Tongue (tissue), 2 donors: Measurements from ENCODE around the gene PIH1D1. TPM values are rescaled to one million over a fixed set of nuclear protein-coding genes. Genes with fewer than 3 reads are reported as not detected.
A peak's percentile ranks its signal among the peaks of the same experiment; 100 is the strongest.

Experiments
- small RNA-seq: library from RNA; depleted of rRNA; stranded (forward); fragments of <200 nt; gene quantifications from one replicate; pipeline ENCODE3, GENCODE V24; 2014; ENCODE audit warnings: low replicate concordance
- total RNA-seq: library from RNA; depleted of rRNA; stranded (reverse); fragments of >200 nt; gene quantifications from one replicate; pipeline ENCODE4 v1.2.3, GENCODE V29; 2014

The PIH1D1 gene
- total RNA-seq, 1 donor from 2014 or later = 58.3 TPM

Small RNAs within 50 kb of the gene (small RNA-seq; reads per million reads assigned to genes)
- 44.7 reads per million, percentile 96 among the genes with 10 or more reads in this experiment for gene MIR150
- not detected for gene SNORD32A
- gene SNORD33 = not detected
- not detected for gene SNORD34
- not detected for gene SNORD35A
- not detected for gene SNORD35B

Other genes starting within 250 kb of the PIH1D1 start
- gene SLC6A16, start 126.6 kb downstream of the PIH1D1 start, total RNA-seq = 0.51 TPM
- 2.3 TPM for gene CD37, start 116.4 kb downstream of the PIH1D1 start, total RNA-seq
- 30.9 TPM for gene TEAD2, start 89.4 kb downstream of the PIH1D1 start, total RNA-seq
- not detected for gene DKKL1, start 87.9 kb downstream of the PIH1D1 start, total RNA-seq
- not detected for gene KASH5, start 63.6 kb downstream of the PIH1D1 start, total RNA-seq
- gene PTH2, start 28.4 kb downstream of the PIH1D1 start, total RNA-seq = not detected
- gene GFY, start 26.4 kb downstream of the PIH1D1 start, total RNA-seq = not detected
- gene SLC17A7, start 10.3 kb downstream of the PIH1D1 start, total RNA-seq = 1.4 TPM
- gene ALDH16A1, start 1.4 kb upstream of the PIH1D1 start, total RNA-seq = 34.6 TPM
- gene FLT3LG, start 22.4 kb upstream of the PIH1D1 start, total RNA-seq = 2.5 TPM
- gene RPL13A, start 35.8 kb upstream of the PIH1D1 start, total RNA-seq = 1,944 TPM
- 5,071 TPM for gene RPS11, start 44.6 kb upstream of the PIH1D1 start, total RNA-seq
- 122 TPM for gene FCGRT, start 60.8 kb upstream of the PIH1D1 start, total RNA-seq
- 41.4 TPM for gene RCN3, start 76.2 kb upstream of the PIH1D1 start, total RNA-seq
- 47.6 TPM for gene NOSIP, start 128.7 kb upstream of the PIH1D1 start, total RNA-seq
- gene PRRG2, start 129.5 kb upstream of the PIH1D1 start, total RNA-seq = 3.4 TPM
- gene PRR12, start 139.4 kb upstream of the PIH1D1 start, total RNA-seq = 9.4 TPM
- 15.5 TPM for gene RRAS, start 188.3 kb upstream of the PIH1D1 start, total RNA-seq
- 19.5 TPM for gene SCAF1, start 190.4 kb upstream of the PIH1D1 start, total RNA-seq
- 44.0 TPM for gene IRF3, start 214.0 kb upstream of the PIH1D1 start, total RNA-seq
- gene BCL2L12, start 214.1 kb upstream of the PIH1D1 start, total RNA-seq = 10.9 TPM
- gene PRMT1, start 225.5 kb upstream of the PIH1D1 start, total RNA-seq = 208 TPM
- 0.92 TPM for gene ADM5, start 237.8 kb upstream of the PIH1D1 start, total RNA-seq
- gene CPT1C, start 239.3 kb upstream of the PIH1D1 start, total RNA-seq = 5.1 TPM